Measurements from ENCODE around the gene NAP1L5. TPM values are rescaled to one million over a fixed set of nuclear protein-coding genes. Genes with fewer than 3 reads are reported as not detected.

The NAP1L5 gene
- total RNA-seq, 2 donors from 2014 or later: 7.7 to 10.5 TPM

DNA sequence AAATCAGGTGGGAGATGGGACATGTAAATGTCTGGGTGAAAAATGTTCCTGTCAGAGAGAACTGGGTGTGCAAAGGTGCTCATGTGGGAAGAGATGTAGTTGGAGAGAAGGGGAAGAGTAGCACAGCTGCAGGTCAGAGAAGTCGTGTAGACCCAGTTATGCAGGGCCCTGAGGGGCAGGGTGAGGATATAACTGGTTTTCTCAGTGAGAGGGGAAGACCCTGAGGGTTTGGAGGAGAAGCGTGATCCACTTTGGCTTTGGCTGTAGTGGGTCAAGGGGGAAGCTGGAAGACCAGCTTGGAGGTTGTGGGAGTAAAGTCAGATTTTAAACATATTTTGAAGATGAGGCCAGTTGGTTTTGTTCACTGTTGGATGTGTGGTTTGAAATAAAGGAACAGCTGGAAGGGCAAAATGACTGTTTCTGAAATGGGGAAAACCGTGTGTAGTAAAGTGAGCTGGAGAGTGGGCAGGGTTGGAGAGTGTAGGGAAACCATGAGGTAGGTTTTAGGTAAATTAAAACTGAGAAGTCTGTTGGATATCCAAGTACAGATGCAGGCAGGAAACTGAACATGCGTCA lies 44.2 kb downstream of the NAP1L5 start:
- no peaks in the 10 kb centered on the region for H3K9me3 ChIP-seq
- no peaks in the 10 kb centered on the region for H3K36me3 ChIP-seq
- H3K4me1 ChIP-seq (replicated peaks): peaks cover under 1% of the 10 kb centered on the region
- no peaks in the 10 kb centered on the region for H3K27me3 ChIP-seq (replicated peaks; ENCODE audit: insufficient read depth)
- TF ChIP-seq POLR2A (IDR thresholded peaks at IDR 0.05): no peak
- no peak overlapping the region for H3K4me3 ChIP-seq
- intact Hi-C loops (cut with DNase I): no loop called here
- no peak overlapping the region for H3K27ac ChIP-seq
- 86% methylated on average over 4 of the region's 4 CpGs for WGBS
- DNase-seq (ENCODE audit: low spot score): no peak

DNA sequence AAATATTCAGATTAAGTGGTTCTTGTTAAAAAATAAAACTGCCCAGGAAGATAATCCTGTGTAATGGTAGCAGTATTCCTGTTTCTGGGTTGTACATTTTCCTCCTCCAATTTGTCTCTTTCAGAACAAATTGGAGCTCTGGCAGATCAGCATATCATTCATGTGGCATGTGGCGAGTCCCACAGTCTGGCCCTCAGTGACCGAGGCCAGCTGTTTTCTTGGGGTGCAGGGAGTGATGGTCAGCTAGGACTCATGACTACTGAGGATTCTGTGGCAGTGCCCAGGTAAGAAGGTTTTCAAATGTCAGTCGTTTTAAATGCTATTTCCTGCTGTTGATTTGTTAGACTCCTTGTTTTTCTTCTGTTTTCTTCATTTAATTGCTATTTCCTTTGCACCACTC lies 47.9 kb downstream of the NAP1L5 start:
- Histone ChIP-seq H3K27ac (peak overlapping the region in 1 of 2 donors; percentile 19), H3K36me3 (no peaks in the 10 kb centered on the region), H3K4me1 (replicated peaks) (no peaks in the 10 kb centered on the region), H3K27me3 (replicated peaks; ENCODE audit: insufficient read depth) (no peaks in the 10 kb centered on the region), H3K4me3 (no peak overlapping the region), H3K9me3 (no peaks in the 10 kb centered on the region)
- WGBS: 79% methylated on average over 3 of the region's 3 CpGs
- no peak for DNase-seq (ENCODE audit: low spot score)
- intact Hi-C loops (cut with DNase I): no loop called here
- TF ChIP-seq POLR2AphosphoS5 (IDR thresholded peaks at IDR 0.05) (no peak), POLR2A (IDR thresholded peaks at IDR 0.05) (no peak)
- TF ChIP-seq, protein P1, sequence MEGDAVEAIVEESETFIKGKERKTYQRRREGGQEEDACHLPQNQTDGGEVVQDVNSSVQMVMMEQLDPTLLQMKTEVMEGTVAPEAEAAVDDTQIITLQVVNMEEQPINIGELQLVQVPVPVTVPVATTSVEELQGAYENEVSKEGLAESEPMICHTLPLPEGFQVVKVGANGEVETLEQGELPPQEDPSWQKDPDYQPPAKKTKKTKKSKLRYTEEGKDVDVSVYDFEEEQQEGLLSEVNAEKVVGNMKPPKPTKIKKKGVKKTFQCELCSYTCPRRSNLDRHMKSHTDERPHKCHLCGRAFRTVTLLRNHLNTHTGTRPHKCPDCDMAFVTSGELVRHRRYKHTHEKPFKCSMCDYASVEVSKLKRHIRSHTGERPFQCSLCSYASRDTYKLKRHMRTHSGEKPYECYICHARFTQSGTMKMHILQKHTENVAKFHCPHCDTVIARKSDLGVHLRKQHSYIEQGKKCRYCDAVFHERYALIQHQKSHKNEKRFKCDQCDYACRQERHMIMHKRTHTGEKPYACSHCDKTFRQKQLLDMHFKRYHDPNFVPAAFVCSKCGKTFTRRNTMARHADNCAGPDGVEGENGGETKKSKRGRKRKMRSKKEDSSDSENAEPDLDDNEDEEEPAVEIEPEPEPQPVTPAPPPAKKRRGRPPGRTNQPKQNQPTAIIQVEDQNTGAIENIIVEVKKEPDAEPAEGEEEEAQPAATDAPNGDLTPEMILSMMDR (IDR thresholded peaks at IDR 0.05): no peak

DNA sequence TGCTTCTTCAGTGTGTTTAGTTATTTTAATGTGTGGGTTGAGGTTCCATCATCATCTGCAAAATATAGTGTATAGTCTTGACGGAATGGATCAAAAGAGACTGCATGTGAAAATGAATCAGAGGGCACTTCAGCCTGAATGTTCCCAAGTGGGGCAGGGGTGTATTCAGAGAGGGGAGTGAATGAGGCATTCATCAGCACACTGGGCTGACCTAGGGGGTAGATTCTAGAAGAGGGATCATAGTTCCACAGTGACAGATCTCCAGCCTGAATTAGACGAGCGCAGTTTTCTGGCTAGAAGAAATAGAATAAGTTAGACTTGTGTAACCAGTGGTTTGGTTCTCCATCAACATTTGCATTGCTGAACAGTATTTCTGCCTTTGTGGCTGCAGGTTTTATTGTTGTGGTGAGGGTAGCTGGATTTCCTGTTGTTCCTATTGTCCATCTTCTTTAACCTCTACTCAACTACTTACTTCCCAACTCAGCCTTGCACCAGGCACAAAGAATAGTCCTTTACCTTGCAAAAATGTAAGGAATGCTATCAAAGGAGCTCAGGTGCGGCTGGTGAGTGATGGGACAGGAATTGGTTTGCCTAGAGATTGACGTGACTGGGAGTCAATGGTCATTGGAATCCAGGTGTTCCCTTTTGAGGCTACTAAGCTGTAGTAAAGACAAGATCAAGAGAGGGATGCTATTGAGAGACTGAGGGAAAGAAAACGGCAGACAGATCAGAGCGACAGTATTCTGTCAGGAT lies 50.9 kb downstream of the NAP1L5 start:
- Histone ChIP-seq H3K27ac (no peak overlapping the region), H3K36me3 (no peaks in the 10 kb centered on the region), H3K4me3 (no peak overlapping the region), H3K27me3 (replicated peaks; ENCODE audit: insufficient read depth) (no peaks in the 10 kb centered on the region), H3K4me1 (replicated peaks) (no peaks in the 10 kb centered on the region), H3K9me3 (no peaks in the 10 kb centered on the region)
- no peak for TF ChIP-seq POLR2AphosphoS5 (IDR thresholded peaks at IDR 0.05)
- TF ChIP-seq, protein P1 (IDR thresholded peaks at IDR 0.05): no peak
- TF ChIP-seq POLR2A (IDR thresholded peaks at IDR 0.05): no peak
- intact Hi-C loops (cut with DNase I): no loop called here
- WGBS: 93% methylated on average over 7 of the region's 7 CpGs
- DNase-seq (ENCODE audit: low spot score): no peak

DNA sequence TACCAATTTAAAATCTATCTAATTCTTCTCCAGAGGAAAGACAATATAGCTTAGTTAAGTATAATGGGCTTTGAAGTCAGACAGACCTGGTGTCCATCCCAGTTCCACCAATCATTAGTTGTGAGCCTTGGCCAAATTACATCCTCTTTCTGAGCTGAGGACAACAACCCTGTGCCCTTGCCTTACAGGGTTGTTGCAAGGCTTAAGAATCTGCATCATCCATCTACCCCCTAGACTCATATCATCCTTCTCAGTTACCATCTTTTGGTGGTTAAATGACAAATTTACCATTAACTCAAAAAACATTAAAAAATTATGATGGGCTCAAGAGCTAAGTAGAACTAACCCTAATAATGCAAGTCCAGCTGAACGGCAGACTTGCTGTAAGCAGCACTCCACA lies 51.6 kb downstream of the NAP1L5 start:
- no peak for TF ChIP-seq POLR2A (IDR thresholded peaks at IDR 0.05)
- TF ChIP-seq, protein P1 (IDR thresholded peaks at IDR 0.05): no peak
- TF ChIP-seq POLR2AphosphoS5 (IDR thresholded peaks at IDR 0.05): no peak
- DNase-seq (ENCODE audit: low spot score): no peak
- intact Hi-C loops (cut with DNase I): no loop called here
- H3K9me3 ChIP-seq: no peaks in the 10 kb centered on the region
- no peak overlapping the region for H3K4me3 ChIP-seq
- no peaks in the 10 kb centered on the region for H3K27me3 ChIP-seq (replicated peaks; ENCODE audit: insufficient read depth)
- no peaks in the 10 kb centered on the region for H3K4me1 ChIP-seq (replicated peaks)
- 94% methylated on average over 1 of the region's 1 CpG for WGBS
- H3K36me3 ChIP-seq: no peaks in the 10 kb centered on the region
- H3K27ac ChIP-seq: no peak overlapping the region

Small RNA genes within 50 kb of the gene (small RNA-seq; reads per million reads assigned to genes)
- gene RF02115 (0 reads per million in 2 donors), gene RNU6-33P (0 reads per million in 2 donors)

Other genes starting within 250 kb of the NAP1L5 start
- gene HERC5, start 240.7 kb downstream of the NAP1L5 start, total RNA-seq: 10 to 100 TPM in 1 of 2 donors, 1 to 10 TPM in 1; 8.8 to 59.4 TPM
- 100 to 1,000 TPM in 1 of 2 donors, 10 to 100 TPM in 1; 84.5 to 133 TPM for gene PYURF, start 174.1 kb downstream of the NAP1L5 start, total RNA-seq
- 10 to 100 TPM; 36.5 to 42.2 TPM for gene HERC3, start 105.3 kb downstream of the NAP1L5 start, total RNA-seq